Measurements from ENCODE around the gene GALNT14. TPM values are rescaled to one million over a fixed set of nuclear protein-coding genes. Genes with fewer than 3 reads are reported as not detected.

Gene GALNT14
- total and polyA plus RNA-seq, 2 of the 8 experiments (the other 6 are each of a cell fraction or from before 2014, with no cell fraction given), result 13.0 to 13.7 TPM

DNA sequence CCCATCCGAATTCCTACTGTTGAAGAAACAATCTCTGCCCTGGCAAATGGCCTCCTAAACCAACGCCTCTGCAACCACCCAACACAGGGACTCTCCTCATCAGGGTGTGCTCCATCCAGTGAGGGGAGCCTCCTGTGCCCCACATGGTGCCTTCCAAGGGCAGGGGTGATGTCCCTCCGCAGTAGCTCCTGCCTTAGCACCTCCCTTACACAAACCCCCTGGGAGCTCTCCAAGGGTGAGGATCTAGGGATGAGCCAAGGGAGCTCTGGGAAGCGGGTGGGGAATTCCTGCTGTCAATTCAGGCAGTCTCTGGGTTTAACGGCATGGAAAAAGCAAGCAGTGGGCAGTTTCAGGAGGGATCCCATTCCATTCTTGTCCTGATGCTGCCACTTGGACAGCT is 3.8 kb downstream of the GALNT14 start (continued):
- TF ChIP-seq CHD7 (IDR thresholded peaks at IDR 0.05; ENCODE audit: insufficient replicate concordance, low read length) (no peak), SRF (IDR thresholded peaks at IDR 0.05; ENCODE audit: low read depth, low read length) (no peak), CHD1 (IDR thresholded peaks at IDR 0.05; ENCODE audit: low read depth, low read length) (no peak), TAF1 (IDR thresholded peaks at IDR 0.05; ENCODE audit: low read depth, low read length) (no peak), SP2 (IDR thresholded peaks at IDR 0.05; ENCODE audit: low read length) (no peak), JUND (IDR thresholded peaks at IDR 0.05; ENCODE audit: low read length) (no peak), NANOG (IDR thresholded peaks at IDR 0.05; ENCODE audit: insufficient read depth, low read depth, low read length, poor library complexity, severe bottlenecking) (no peak), SIN3A (conservative IDR thresholded peaks at IDR 0.05 in 1 of 2, IDR thresholded peaks at IDR 0.05 in 1 of 2; ENCODE audit: low read depth in 1 of 2, low read length in 2 of 2) (no peak), SIX5 (IDR thresholded peaks at IDR 0.05; ENCODE audit: low read depth, low read length) (no peak), EP300 (IDR thresholded peaks at IDR 0.05; ENCODE audit: borderline replicate concordance in 1 of 2, low read depth in 2 of 2, low read length in 2 of 2) (no peak), CEBPB (IDR thresholded peaks at IDR 0.05; ENCODE audit: low read depth, low read length) (no peak), CBX5 (IDR thresholded peaks at IDR 0.05; ENCODE audit: low read depth, low read length) (no peak)

Measured in H1 (cell line).